SK-N-SH treated with all-trans-retinoic acid at 6 μM for 48 hours (cell line): ENCODE data around the gene RBM4.

ENCODE experiments used
- CREB5 ChIP-seq: fragments of 250-450 bp; sonication (Bioruptor Pico); IDR thresholded peaks from 2 replicates; pipeline ENCODE4 v1.5.1; 2020; ENCODE audit warnings: low read depth, mild to moderate bottlenecking, moderate library complexity
- CSRNP3 ChIP-seq: fragments of 250-450 bp; sonication (Bioruptor Pico); IDR thresholded peaks from 2 replicates; pipeline ENCODE4 v1.5.1; 2021; ENCODE audit warnings: mild to moderate bottlenecking, moderate library complexity
- ESRRG ChIP-seq: fragments of 250-450 bp; sonication (Bioruptor Pico); IDR thresholded peaks from 2 replicates; pipeline ENCODE4 v1.6.1; 2021; ENCODE audit warnings: mild to moderate bottlenecking
- OSR1 ChIP-seq: fragments of 250-450 bp; sonication (Bioruptor Pico); IDR thresholded peaks from 2 replicates; pipeline ENCODE4 v1.8.0; 2022; ENCODE audit warnings: moderate library complexity, mild to moderate bottlenecking, inconsistent platforms
- ZNF8 ChIP-seq: fragments of 450-650 bp; formaldehyde crosslinking; IDR thresholded peaks from 2 replicates; pipeline ENCODE4 v1.5.0; 2020; ENCODE audit warnings: mild to moderate bottlenecking, moderate library complexity

- TF ChIP-seq CREB5 (CRISPR knock-in tag) (no peak), ZNF8 (CRISPR knock-in tag) (no peak), OSR1 (no peak), CSRNP3 (CRISPR knock-in tag) (no peak), ESRRG (CRISPR knock-in tag) (no peak)
Measured at GRCh38 chr11:66649903-66650302, 11.4 kb downstream of the RBM4 start.
